Measurements from ENCODE around the gene IPMK.

Gene IPMK

GRCh38 chr10:58153751-58154150 lies 113.9 kb downstream of the IPMK start:
- DNase-seq (ENCODE audit: low read depth, low spot score) = no peak

GRCh38 chr10:58152673-58153263 lies 114.9 kb downstream of the IPMK start:
- DNase-seq (ENCODE audit: low read depth, low spot score) = peak; percentile 25

GRCh38 chr10:58150290-58150689 lies 117.4 kb downstream of the IPMK start:
- DNase-seq (ENCODE audit: low read depth, low spot score) = no peak

GRCh38 chr10:58143944-58144343 lies 123.8 kb downstream of the IPMK start:
- DNase-seq (ENCODE audit: low read depth, low spot score) = no peak

All from iPS DF 19.7 (cell line).